Small intestine (tissue), 7 donors: ENCODE data around the gene CCDC158. TPM values are rescaled to one million over a fixed set of nuclear protein-coding genes. Genes with fewer than 3 reads are reported as not detected.
A peak's percentile ranks its signal among the peaks of the same experiment; 100 is the strongest.

Experiments used
- DNase-seq, 2 donors: peaks; one replicate each; pipeline versions ENCODE4 v3.0.0 to v3.0.0-alpha.2; 2013
- FAIRE-seq: peaks from 2 replicates; lab custom pipeline; 2012; peaks lifted over from hg19 to GRCh38; lab: Jason Lieb, UNC
- H3K27ac ChIP-seq, 3 donors: one replicate each; pipeline ENCODE4 v1.5.1; 2013; ENCODE audit warnings: low read length in 2 of 3, mild to moderate bottlenecking in 2 of 3, control low read depth in 1 of 3, inconsistent platforms in 1 of 3, low read depth in 1 of 3, moderate library complexity in 1 of 3
- H3K27me3 ChIP-seq, 3 donors: one replicate each; pipeline ENCODE4 v1.6.1; 2013; ENCODE audit warnings: low read length in 3 of 3, inconsistent platforms in 1 of 3; ENCODE audit not compliant: control insufficient read depth in 3 of 3, insufficient read depth in 3 of 3
- H3K36me3 ChIP-seq, 3 donors: one replicate each; pipeline ENCODE4 v1.6.1; 2013; ENCODE audit warnings: low read length in 3 of 3, inconsistent platforms in 1 of 3, low read depth in 1 of 3, mild to moderate bottlenecking in 1 of 3, moderate library complexity in 1 of 3; ENCODE audit not compliant: control insufficient read depth in 3 of 3, insufficient read depth in 2 of 3
- H3K4me1 ChIP-seq, 3 donors: one replicate each; pipeline ENCODE4 v1.6.1; 2013; ENCODE audit warnings: low read length in 2 of 3, inconsistent platforms in 1 of 3, low read depth in 1 of 3, mild to moderate bottlenecking in 1 of 3, moderate library complexity in 1 of 3; ENCODE audit not compliant: control insufficient read depth in 3 of 3, insufficient read depth in 2 of 3
- H3K4me3 ChIP-seq, 3 donors: one replicate each; pipeline ENCODE4 v1.5.1; 2013; ENCODE audit warnings: low read length in 3 of 3, control low read depth in 1 of 3, inconsistent platforms in 1 of 3, low read depth in 1 of 3, mild to moderate bottlenecking in 1 of 3, moderate library complexity in 1 of 3
- H3K9me3 ChIP-seq, 2 donors: one replicate each; pipeline ENCODE4 v1.6.1; 2013; ENCODE audit warnings: low read depth in 1 of 2, low read length in 1 of 2; ENCODE audit not compliant: control insufficient read depth in 2 of 2, insufficient read depth in 1 of 2
- WGBS, 3 donors: extraction: QIAGEN DNeasy Blood & Tissue Kit; methylation state at CpG; one replicate each; pipeline ENCODE4 v1.1.7; 2013; 5-methylcytosine and 5-hydroxymethylcytosine counted together
- polyA plus RNA-seq, 4 donors: library from polyadenylated mRNA; stranded (reverse) in 3 of 4; unstranded in 1 of 4; fragments of 200-250 nt in 3 of 4; fragments of 120-200 nt in 1 of 4; gene quantifications; one replicate each; pipeline versions ENCODE4 v1.2.1 to v1.2.3, GENCODE V29; 2013
- donor health status: healthy with polysubstance abuse.
- donor health status: control.
- donor health status: control.
- donor health status: Bipolar disorder and iron deficiency.
- donor health status: healthy.

CCDC158 gene
- polyA plus RNA-seq, 4 donors: 0.03 to 0.15 TPM; not detected in 2

- FAIRE-seq: no peak
These were observed 98.7 kb downstream of the CCDC158 start for GRCh38 chr4:76322236-76322635.

DNA sequence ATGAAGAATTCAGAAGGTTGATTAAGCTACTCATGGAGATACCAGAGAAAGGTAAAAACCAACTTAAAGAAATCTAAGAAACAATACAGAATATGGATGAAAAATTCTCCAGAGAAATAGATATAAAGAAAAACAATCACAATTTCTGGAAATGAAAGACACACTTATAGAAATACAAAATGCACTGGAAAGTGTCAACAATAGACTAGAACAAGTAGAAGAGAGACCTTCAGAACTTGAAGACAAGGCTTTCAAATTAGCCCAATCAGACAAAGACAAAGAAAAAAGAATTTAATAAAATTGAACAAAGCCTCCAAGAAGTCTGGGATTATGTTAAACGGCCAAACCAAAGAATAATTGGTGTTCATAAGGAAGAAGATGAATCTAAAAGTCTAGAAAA, 104.8 kb downstream of the CCDC158 start:
- Histone ChIP-seq H3K4me1 (peaks cover 0 to 7% (median 2%) of the 10 kb centered on the region in 3 donors), H3K36me3 (peaks cover 0 to 3% (median 0%) of the 10 kb centered on the region in 3 donors), H3K27me3 (no peaks in the 10 kb centered on the region), H3K27ac (no peak overlapping the region), H3K4me3 (no peak overlapping the region), H3K9me3 (peaks cover 0 to 12% of the 10 kb centered on the region in 2 donors)
- DNase-seq (no peak), FAIRE-seq (no peak)
- WGBS, 3 donors: 83 to 97% (median 92%) methylated on average over 1 of the region's 1 CpG

More at GRCh38 chr4:76322236-76322635, 98.7 kb downstream of the CCDC158 start:
- H3K4me3 ChIP-seq: no peak overlapping the region
- 81 to 82% (median 81%) methylated on average over 3 of the region's 3 CpGs for WGBS, 3 donors
- H3K27me3 ChIP-seq: no peaks in the 10 kb centered on the region
- peaks cover 0 to 10% of the 10 kb centered on the region in 2 donors for H3K9me3 ChIP-seq
- H3K36me3 ChIP-seq: no peaks in the 10 kb centered on the region
- no peak for DNase-seq
- no peak overlapping the region for H3K27ac ChIP-seq
- H3K4me1 ChIP-seq: no peaks in the 10 kb centered on the region

DNA sequence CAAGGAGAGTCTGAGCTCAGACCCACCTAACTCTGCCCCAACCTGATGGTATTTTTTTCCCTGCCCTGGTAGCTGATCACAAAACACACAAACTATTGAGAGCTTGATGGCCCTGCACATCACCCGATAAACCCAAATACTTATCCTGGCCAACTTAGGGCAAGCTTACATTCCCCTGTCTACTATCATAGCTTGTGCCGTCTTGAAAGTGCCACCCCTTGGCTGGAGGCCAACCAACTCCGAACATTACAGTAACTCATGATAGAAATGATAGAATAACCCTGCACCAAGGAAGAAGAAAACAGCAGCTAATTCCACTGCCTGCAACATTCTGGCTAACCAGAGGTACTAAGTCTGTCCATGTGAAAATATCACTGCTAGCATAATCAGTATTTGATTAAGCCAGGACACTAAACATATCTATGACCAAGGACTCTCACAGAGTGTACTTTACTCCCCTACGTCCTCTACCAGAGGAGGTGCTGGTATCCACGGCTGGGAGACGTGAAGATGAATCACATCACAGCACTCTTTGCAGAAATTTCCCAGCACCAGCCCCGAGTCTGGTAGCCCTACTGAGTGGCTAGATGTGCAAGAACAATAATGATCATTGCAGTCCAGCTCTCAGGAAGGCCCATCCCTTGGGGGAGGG, 105.5 kb downstream of the CCDC158 start:
- Histone ChIP-seq H3K27ac (no peak overlapping the region), H3K9me3 (peaks cover 0 to 12% of the 10 kb centered on the region in 2 donors), H3K4me3 (no peak overlapping the region), H3K27me3 (no peaks in the 10 kb centered on the region), H3K36me3 (peaks cover 0 to 6% (median 0%) of the 10 kb centered on the region in 3 donors), H3K4me1 (peaks cover 0 to 11% (median 2%) of the 10 kb centered on the region in 3 donors)
- 77 to 87% (median 77%) methylated on average over 7 of the region's 7 CpGs for WGBS, 3 donors
- no peak for FAIRE-seq
- no peak for DNase-seq

GRCh38 chr4:76313547-76313946, 107.4 kb downstream of the CCDC158 start:
- FAIRE-seq (no peak), DNase-seq (no peak)
- no peaks in the 10 kb centered on the region for H3K27me3 ChIP-seq
- peaks cover 0 to 10% (median 0%) of the 10 kb centered on the region in 3 donors for H3K36me3 ChIP-seq
- H3K9me3 ChIP-seq: peaks cover 0 to 12% of the 10 kb centered on the region in 2 donors
- H3K4me3 ChIP-seq: no peak overlapping the region
- H3K4me1 ChIP-seq: peaks cover 0 to 25% (median 2%) of the 10 kb centered on the region in 3 donors
- H3K27ac ChIP-seq: no peak overlapping the region
- WGBS, 3 donors: 66 to 75% (median 75%) methylated on average over 2 of the region's 2 CpGs

- Histone ChIP-seq H3K9me3 (peaks cover 0 to 12% of the 10 kb centered on the region in 2 donors), H3K4me1 (peaks cover 2 to 35% (median 3%) of the 10 kb centered on the region in 3 donors), H3K27me3 (no peaks in the 10 kb centered on the region), H3K4me3 (no peak overlapping the region), H3K36me3 (peaks cover 0 to 10% (median 0%) of the 10 kb centered on the region in 3 donors), H3K27ac (no peak overlapping the region)
- WGBS, 3 donors: 29 to 51% (median 29%) methylated on average over 1 of the region's 1 CpG
- no peak for DNase-seq
- FAIRE-seq: no peak
These were observed 108.5 kb downstream of the CCDC158 start for GRCh38 chr4:76312457-76312856.

GRCh38 chr4:76311896-76312331, 109.0 kb downstream of the CCDC158 start:
- WGBS, 3 donors: 39 to 60% (median 48%) methylated on average over 1 of the region's 1 CpG
- no peaks in the 10 kb centered on the region for H3K27me3 ChIP-seq
- peak; percentile 34 to 57 for DNase-seq

DNA sequence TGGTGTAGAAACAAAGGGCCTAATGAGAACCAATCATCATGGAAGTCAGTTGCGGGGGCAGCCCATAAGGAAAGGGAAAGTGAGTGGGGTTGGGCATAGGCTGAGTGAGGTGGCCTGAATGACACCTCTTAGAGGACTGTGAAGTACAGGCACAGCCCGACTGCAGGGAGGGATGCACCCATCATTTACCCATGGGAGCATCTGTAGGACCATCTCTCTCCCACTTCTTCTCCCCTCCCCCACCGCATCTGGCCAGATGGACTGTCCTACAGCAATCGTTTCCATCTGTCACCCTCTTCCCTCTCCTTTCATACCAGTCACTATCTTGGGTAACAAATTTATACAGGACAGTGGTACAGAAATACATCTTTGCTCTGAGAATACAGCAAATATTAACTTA, 110.3 kb downstream of the CCDC158 start:
- Histone ChIP-seq H3K27ac (peak overlapping the region in 1 of 3 donors; percentile 21), H3K27me3 (no peaks in the 10 kb centered on the region), H3K4me3 (no peak overlapping the region), H3K9me3 (peaks cover 0 to 9% of the 10 kb centered on the region in 2 donors), H3K36me3 (peaks cover 0 to 10% (median 0%) of the 10 kb centered on the region in 3 donors), H3K4me1 (peaks cover 2 to 35% (median 3%) of the 10 kb centered on the region in 3 donors)
- 79 to 89% (median 86%) methylated on average over 4 of the region's 4 CpGs for WGBS, 3 donors
- FAIRE-seq (no peak), DNase-seq (no peak)

More at GRCh38 chr4:76311896-76312331, 109.0 kb downstream of the CCDC158 start:
- H3K4me1 ChIP-seq: peaks cover 2 to 35% (median 3%) of the 10 kb centered on the region in 3 donors
- no peak overlapping the region for H3K27ac ChIP-seq
- no peak overlapping the region for H3K4me3 ChIP-seq
- peaks cover 0 to 10% (median 0%) of the 10 kb centered on the region in 3 donors for H3K36me3 ChIP-seq
- FAIRE-seq: no peak
- peaks cover 0 to 12% of the 10 kb centered on the region in 2 donors for H3K9me3 ChIP-seq

DNA sequence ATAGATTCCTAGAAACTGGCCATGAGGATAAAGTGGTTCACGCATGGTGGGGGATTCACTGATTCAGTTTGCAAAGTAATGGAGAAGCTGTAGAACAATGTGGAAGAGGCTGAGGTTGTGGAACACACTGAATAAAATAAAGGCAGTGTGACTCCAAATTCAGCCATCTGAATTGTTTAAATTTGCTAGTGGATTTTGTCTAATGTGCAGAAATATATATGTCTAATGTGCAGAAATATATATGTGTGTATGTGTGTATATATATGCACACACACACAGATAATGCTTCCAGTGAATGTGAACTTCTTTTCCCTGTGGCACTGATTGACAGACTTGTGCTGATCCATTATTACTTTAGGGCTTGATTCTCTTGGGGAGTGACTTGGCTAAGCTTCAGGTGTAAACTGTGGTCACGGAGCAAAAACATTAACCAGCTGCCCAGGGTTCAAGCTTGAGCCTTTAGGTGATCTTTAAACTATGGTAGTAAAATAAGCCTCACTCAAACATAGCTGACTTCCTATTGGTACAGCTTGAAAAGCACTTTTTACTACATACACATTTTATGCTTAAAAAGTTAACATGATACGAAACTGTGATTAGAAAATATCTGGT, 110.9 kb downstream of the CCDC158 start:
- FAIRE-seq: no peak
- Histone ChIP-seq H3K4me3 (no peak overlapping the region), H3K9me3 (peaks cover 0 to 4% of the 10 kb centered on the region in 2 donors), H3K4me1 (peaks cover 2 to 40% (median 3%) of the 10 kb centered on the region in 3 donors), H3K27ac (peak overlapping the region in 1 of 3 donors; percentile 21), H3K36me3 (peaks cover 0 to 10% (median 0%) of the 10 kb centered on the region in 3 donors), H3K27me3 (no peaks in the 10 kb centered on the region)
- DNase-seq: peak; percentile 44 to 51
- 51 to 75% (median 58%) methylated on average over 3 of the region's 3 CpGs for WGBS, 3 donors
